ENCODE measurements around the gene ROR2. TPM values are rescaled to one million over a fixed set of nuclear protein-coding genes. Genes with fewer than 3 reads are reported as not detected.

ROR2 gene
- total RNA-seq, 1 experiment from 2014 or later: 2.7 TPM

DNA sequence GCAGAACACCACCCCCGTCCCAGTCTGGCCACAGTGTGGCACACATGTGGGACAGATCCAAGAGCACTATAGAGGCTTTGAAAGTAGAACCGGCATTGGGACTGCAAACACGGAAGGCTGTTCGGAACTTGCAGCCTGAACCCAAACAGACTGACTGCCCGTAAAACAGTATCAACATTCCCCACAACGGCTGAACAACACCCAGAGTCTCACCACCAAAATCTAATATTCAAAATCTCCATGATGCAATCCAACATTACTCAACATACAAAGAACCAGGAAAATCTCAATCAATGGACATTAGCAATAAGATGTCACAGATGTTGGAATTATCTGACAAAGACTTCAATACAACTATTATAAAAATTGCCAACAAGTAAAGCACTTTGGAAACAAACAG lies 82.3 kb downstream of the ROR2 start:
- Histone ChIP-seq H3K56ac (ENCODE audit: insufficient read length, low read depth, low read length) (no peak overlapping the region), H3K4ac (ENCODE audit: low read depth, low read length) (no peak overlapping the region), H3K27me3 (ENCODE audit: insufficient read depth, low read length) (no peaks in the 10 kb centered on the region), H3K4me2 (ENCODE audit: insufficient read depth, insufficient read length, low read length) (no peak overlapping the region), H2AFZ (ENCODE audit: low read length) (no peak overlapping the region), H3K9ac (ENCODE audit: extremely low read depth, insufficient read length, low read length) (no peak overlapping the region), H3K79me1 (ENCODE audit: insufficient read depth, low read depth, low read length, poor library complexity, severe bottlenecking) (no peaks in the 10 kb centered on the region), H3K79me2 (ENCODE audit: insufficient read depth, low read length) (no peaks in the 10 kb centered on the region), H3K14ac (ENCODE audit: insufficient read depth, low read length) (no peak overlapping the region), H3K4me1 (ENCODE audit: insufficient read depth, low read length) (no peaks in the 10 kb centered on the region), H4K8ac (replicated peaks; ENCODE audit: insufficient read length, low read depth, low read length) (no peak overlapping the region), H3K18ac (ENCODE audit: insufficient read length, low read depth, low read length) (no peak overlapping the region), H3K23ac (ENCODE audit: insufficient read length, low read depth, low read length) (no peak overlapping the region), H2BK20ac (ENCODE audit: low read depth, low read length, poor library complexity, severe bottlenecking) (no peak overlapping the region), H4K91ac (ENCODE audit: insufficient read length, low read depth, low read length) (no peak overlapping the region), H3K27ac (ENCODE audit: insufficient read length, low read depth, low read length) (no peak overlapping the region), H2BK12ac (ENCODE audit: insufficient read length, low read depth, low read length) (no peak overlapping the region), H3K9me3 (ENCODE audit: control insufficient read depth, low read depth, low read length) (no peaks in the 10 kb centered on the region), H2BK120ac (ENCODE audit: low read depth, low read length, poor library complexity, severe bottlenecking) (no peak overlapping the region), H3T11ph (ENCODE audit: low read length) (no peak overlapping the region), H2BK15ac (ENCODE audit: low read depth, low read length) (no peak overlapping the region), H4K5ac (ENCODE audit: insufficient read length, low read depth, low read length) (no peak overlapping the region), H2AK5ac (ENCODE audit: insufficient read length, low read length) (no peak overlapping the region), H2BK5ac (ENCODE audit: insufficient read length, low read length) (no peak overlapping the region), H4K20me1 (ENCODE audit: control insufficient read depth, insufficient read depth, insufficient read length) (no peaks in the 10 kb centered on the region), H3K23me2 (ENCODE audit: insufficient read length, low read depth, low read length, poor library complexity, severe bottlenecking) (no peaks in the 10 kb centered on the region)
- no peak for DNase-seq
- H3K36me3 Mint-ChIP-seq (ENCODE audit: insufficient read depth in 1 of 3, low read depth in 3 of 3): no peaks in the 10 kb centered on the region
- no CpG with 5 or more reads among the region's 6 CpGs for WGBS (ENCODE audit: extremely low coverage, insufficient read length, low lambda C conversion rate)
- H3K27ac Mint-ChIP-seq: no peak overlapping the region
- H3K4me1 Mint-ChIP-seq: peaks cover 2 to 5% of the 10 kb centered on the region in 2 experiments
- H3K4me3 Mint-ChIP-seq: no peak overlapping the region
- H3K9me3 Mint-ChIP-seq: no peaks in the 10 kb centered on the region
- TF ChIP-seq, protein P1, sequence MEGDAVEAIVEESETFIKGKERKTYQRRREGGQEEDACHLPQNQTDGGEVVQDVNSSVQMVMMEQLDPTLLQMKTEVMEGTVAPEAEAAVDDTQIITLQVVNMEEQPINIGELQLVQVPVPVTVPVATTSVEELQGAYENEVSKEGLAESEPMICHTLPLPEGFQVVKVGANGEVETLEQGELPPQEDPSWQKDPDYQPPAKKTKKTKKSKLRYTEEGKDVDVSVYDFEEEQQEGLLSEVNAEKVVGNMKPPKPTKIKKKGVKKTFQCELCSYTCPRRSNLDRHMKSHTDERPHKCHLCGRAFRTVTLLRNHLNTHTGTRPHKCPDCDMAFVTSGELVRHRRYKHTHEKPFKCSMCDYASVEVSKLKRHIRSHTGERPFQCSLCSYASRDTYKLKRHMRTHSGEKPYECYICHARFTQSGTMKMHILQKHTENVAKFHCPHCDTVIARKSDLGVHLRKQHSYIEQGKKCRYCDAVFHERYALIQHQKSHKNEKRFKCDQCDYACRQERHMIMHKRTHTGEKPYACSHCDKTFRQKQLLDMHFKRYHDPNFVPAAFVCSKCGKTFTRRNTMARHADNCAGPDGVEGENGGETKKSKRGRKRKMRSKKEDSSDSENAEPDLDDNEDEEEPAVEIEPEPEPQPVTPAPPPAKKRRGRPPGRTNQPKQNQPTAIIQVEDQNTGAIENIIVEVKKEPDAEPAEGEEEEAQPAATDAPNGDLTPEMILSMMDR (conservative IDR thresholded peaks at IDR 0.05): no peak
- peaks cover 5% of the 10 kb centered on the region for H3K27me3 Mint-ChIP-seq (ENCODE audit: low read depth)
